B cell (primary cell): Measurements from ENCODE around the gene MRPL24. TPM values are rescaled to one million over a fixed set of nuclear protein-coding genes. Genes with fewer than 3 reads are reported as not detected.

Experiments
- ATAC-seq: fragments of 200-7000 bp; cut with Tn5 transposase; one replicate; pipeline ENCODE4 v1.10.0; 2021; ENCODE audit warnings: low read depth, mild to moderate bottlenecking, moderate number of reproducible peaks, moderate library complexity
- CTCF ChIA-PET: fragments of 350-600 bp; sonication (Branson Sonifier 250); formaldehyde crosslinking; loops from one replicate; lab custom pipeline; 2021; ENCODE audit warnings: antibody characterized with exemption, inconsistent platforms; lab: Charles Lee
- POLR2A ChIA-PET: fragments of 350-600 bp; sonication (Branson Sonifier 250); formaldehyde crosslinking; loops from one replicate; lab custom pipeline; 2021; ENCODE audit warnings: antibody characterized with exemption; lab: Charles Lee
- DNase-seq: peaks from one replicate; pipeline ENCODE4 v3.0.0; 2013
- H2AFZ ChIP-seq: 2 replicates; pipeline ENCODE4 v1.6.1; 2012; ENCODE audit warnings: mild to moderate bottlenecking, low read depth, low read length; ENCODE audit not compliant: insufficient read depth, poor library complexity, severe bottlenecking
- H3K27ac ChIP-seq, 2 donors: 1 replicate in 1 of 2; 2 replicates in 1 of 2; pipeline ENCODE4 v1.5.1; 2012 to 2013; ENCODE audit warnings: low read length in 2 of 2, mild to moderate bottlenecking in 2 of 2, moderate library complexity in 1 of 2
- H3K27me3 ChIP-seq, 4 experiments: fragments of 200-600 bp in 1 of 4; sonication (generic) in 1 of 4; replicated peaks in 1 of 4; 1 replicate in 2 of 4; 2 replicates in 2 of 4; pipeline versions ENCODE4 v1.6.1 to v1.7.0; 2013 to 2016; ENCODE audit warnings: low read length in 3 of 4, mild to moderate bottlenecking in 2 of 4, mixed read lengths in 1 of 4, moderate library complexity in 1 of 4; ENCODE audit not compliant: insufficient read depth in 4 of 4, control insufficient read depth in 3 of 4; ENCODE audit errors: control extremely low read depth in 1 of 4
- H3K36me3 ChIP-seq, 2 experiments: replicated peaks in 1 of 2; 1 replicate in 1 of 2; 2 replicates in 1 of 2; pipeline versions ENCODE4 v1.6.1 to v1.7.1; 2013; ENCODE audit warnings: low read length in 1 of 2; ENCODE audit not compliant: insufficient read depth in 2 of 2, control insufficient read depth in 1 of 2; ENCODE audit errors: control extremely low read depth in 1 of 2, extremely low read depth in 1 of 2
- H3K4me1 ChIP-seq, 2 donors: fragments of 200-600 bp in 1 of 2; sonication (generic) in 1 of 2; 1 replicate in 1 of 2; 2 replicates in 1 of 2; pipeline versions ENCODE4 v1.5.1 to v1.6.1; 2013 to 2017; ENCODE audit warnings: low read length in 2 of 2; ENCODE audit not compliant: control insufficient read depth in 2 of 2, insufficient read depth in 2 of 2
- H3K4me2 ChIP-seq: replicated peaks from 2 replicates; pipeline ENCODE3; 2012; ENCODE audit warnings: mild to moderate bottlenecking, low read depth, low read length; ENCODE audit not compliant: poor library complexity, severe bottlenecking
- H3K4me3 ChIP-seq, 5 experiments: fragments of 200-600 bp in 1 of 5; sonication (generic) in 1 of 5; 1 replicate in 3 of 5; 2 replicates in 2 of 5; pipeline versions ENCODE4 v1.5.1 to v1.7.0; 2011 to 2016; ENCODE audit warnings: low read length in 4 of 5, mild to moderate bottlenecking in 4 of 5, low read depth in 2 of 5, control low read depth in 1 of 5, moderate library complexity in 1 of 5; ENCODE audit not compliant: insufficient read depth in 1 of 5; ENCODE audit errors: control extremely low read depth in 1 of 5, extremely low read depth in 1 of 5
- H3K79me2 ChIP-seq: fragments of 200-600 bp; sonication (generic); one replicate; pipeline ENCODE4 v1.6.0; 2016; ENCODE audit warnings: low read length; ENCODE audit not compliant: control insufficient read depth, insufficient read depth
- H3K9ac ChIP-seq: fragments of 200-600 bp; sonication (generic); 2 replicates; pipeline ENCODE4 v1.6.1; 2017; ENCODE audit warnings: mild to moderate bottlenecking, low read length, moderate library complexity
- H3K9me3 ChIP-seq, 3 donors: one replicate each; pipeline versions ENCODE4 v1.6.1 to v1.7.1; 2013; ENCODE audit warnings: low read length in 2 of 3; ENCODE audit not compliant: control insufficient read depth in 2 of 3, insufficient read depth in 1 of 3; ENCODE audit errors: control extremely low read depth in 1 of 3
- H4K20me1 ChIP-seq: 2 replicates; pipeline ENCODE4 v1.6.0; 2012; ENCODE audit warnings: mild to moderate bottlenecking, low read length; ENCODE audit not compliant: insufficient read depth, control insufficient read depth, poor library complexity, severe bottlenecking
- H3K27ac Mint-ChIP-seq: one replicate; pipeline ENCODE4 v1.8.0; 2021; ENCODE audit warnings: mixed read lengths
- H3K27me3 Mint-ChIP-seq: one replicate; pipeline ENCODE4 v1.8.0; 2021; ENCODE audit warnings: mixed read lengths
- H3K4me1 Mint-ChIP-seq: one replicate; pipeline ENCODE4 v1.8.0; 2021; ENCODE audit warnings: mixed read lengths
- H3K4me3 Mint-ChIP-seq: one replicate; pipeline ENCODE4 v1.8.0; 2021; ENCODE audit warnings: mixed read lengths
- H3K9me3 Mint-ChIP-seq: one replicate; pipeline ENCODE4 v1.8.0; 2022; ENCODE audit warnings: mixed read lengths; ENCODE audit not compliant: insufficient read depth
- EZH2 ChIP-seq: IDR thresholded peaks from 2 replicates; pipeline ENCODE4 v1.6.1; 2012; ENCODE audit warnings: borderline replicate concordance, low read depth, mild to moderate bottlenecking, moderate library complexity, low read length; ENCODE audit not compliant: insufficient read depth, poor library complexity, severe bottlenecking
- WGBS: methylation state at CpG from one replicate; pipeline ENCODE4 v1.1.5; 2013; ENCODE audit warnings: missing lambda C conversion rate; ENCODE audit not compliant: insufficient coverage; 5-methylcytosine and 5-hydroxymethylcytosine counted together
- intact Hi-C: fragments of 100-400 bp; cut with micrococcal nuclease; formaldehyde crosslinking; loops from one replicate; pipeline ENCODE4 v1.10.0; 2022
- polyA plus RNA-seq: library from polyadenylated mRNA; depleted of rRNA; stranded (reverse); fragments of >200 nt; gene quantifications from 2 replicates; pipeline ENCODE4 v1.2.3, GENCODE V29; 2012
- total RNA-seq, 2 donors: library from RNA; stranded (reverse); fragments of 120-200 nt in 1 of 2; gene quantifications; 1 replicate in 1 of 2; 2 replicates in 1 of 2; pipeline versions ENCODE4 v1.2.3 to v1.2.4, GENCODE V29; 2013 to 2022
- TF ChIP-seq, protein P1 (sequence below): fragments of 200-600 bp; IDR thresholded peaks from one replicate; pipeline ENCODE4 v1.8.0; 2022; ENCODE audit warnings: antibody characterized with exemption, mild to moderate bottlenecking

Gene MRPL24
- total and polyA plus RNA-seq, 2 donors (not counting 1 experiment from before 2014, with no cell fraction given): 34.6 to 39.4 TPM

DNA sequence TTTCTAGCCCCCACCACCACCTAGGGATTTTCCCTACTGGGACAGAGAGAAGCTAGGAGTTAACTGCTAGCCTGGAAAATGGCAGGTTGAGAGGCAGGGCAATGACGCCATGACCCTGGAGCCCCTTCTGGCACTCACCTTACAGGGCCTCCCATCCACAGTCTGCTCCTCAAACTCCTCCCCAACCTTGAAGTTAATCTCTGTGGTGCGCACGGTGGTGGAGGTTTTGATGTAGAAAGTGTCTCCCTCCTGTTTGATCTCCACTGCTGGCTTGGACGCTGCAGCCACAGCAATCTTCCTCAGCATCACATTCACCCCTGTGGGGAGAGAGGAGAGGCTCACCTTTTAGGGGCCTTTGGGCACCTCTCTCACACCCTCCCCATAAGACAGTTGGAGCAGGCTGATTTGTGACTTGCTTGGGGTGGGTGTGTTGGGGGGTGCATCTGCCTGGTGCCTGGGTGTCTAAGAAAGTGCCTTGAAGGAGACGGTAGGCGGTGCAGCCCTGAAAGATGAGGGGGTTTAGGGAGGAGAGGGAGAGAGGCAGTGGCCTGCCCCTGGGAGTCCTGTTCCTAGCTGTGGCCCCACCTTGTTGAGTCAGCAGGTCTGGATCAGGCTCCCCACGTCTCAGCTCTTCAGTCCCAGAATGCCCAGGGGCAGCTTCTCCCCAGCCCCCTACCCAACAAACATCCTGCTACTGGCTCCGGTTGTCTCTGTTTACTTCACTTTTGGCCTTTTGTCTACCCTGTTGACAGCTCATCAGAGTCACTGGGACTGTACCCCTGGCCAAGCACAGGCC, 40.0 kb downstream of the MRPL24 start:
- DNase-seq: no peak
- Mint-ChIP-seq H3K4me3 (no peak overlapping the region), H3K27me3 (peaks cover 51% of the 10 kb centered on the region), H3K27ac (no peak overlapping the region), H3K4me1 (peaks cover 21% of the 10 kb centered on the region), H3K9me3 (no peaks in the 10 kb centered on the region)
- no peak for ATAC-seq
- H3K27ac ChIP-seq: no peak overlapping the region
- intact Hi-C loops: no loop called here
- peaks cover 0 to 3% (median 0%) of the 10 kb centered on the region in 3 donors for H3K9me3 ChIP-seq
- H3K4me1 ChIP-seq: peaks cover 18 to 22% of the 10 kb centered on the region in 2 donors
- CTCF ChIA-PET: interaction anchor here (1.2 kb wide), 2 partner anchors 11 to 13 kb away, joined by 3 to 10 read pairs; no protein-coding TSS in a partner anchor
- 81% methylated on average over 4 of the region's 8 CpGs for WGBS
- no peak overlapping the region for H3K4me3 ChIP-seq
- peaks cover 3 to 69% (median 36%) of the 10 kb centered on the region in 4 experiments for H3K27me3 ChIP-seq
- peaks cover 7% of the 10 kb centered on the region for H4K20me1 ChIP-seq
- no peaks in the 10 kb centered on the region for H3K79me2 ChIP-seq
- H3K36me3 ChIP-seq: no peaks in the 10 kb centered on the region
- H3K4me2 ChIP-seq: no peak overlapping the region
- no peak overlapping the region for H2AFZ ChIP-seq
- POLR2A ChIA-PET: no interaction called here
- no peak overlapping the region for H3K9ac ChIP-seq
- TF ChIP-seq EZH2: no peak
- TF ChIP-seq, protein P1, sequence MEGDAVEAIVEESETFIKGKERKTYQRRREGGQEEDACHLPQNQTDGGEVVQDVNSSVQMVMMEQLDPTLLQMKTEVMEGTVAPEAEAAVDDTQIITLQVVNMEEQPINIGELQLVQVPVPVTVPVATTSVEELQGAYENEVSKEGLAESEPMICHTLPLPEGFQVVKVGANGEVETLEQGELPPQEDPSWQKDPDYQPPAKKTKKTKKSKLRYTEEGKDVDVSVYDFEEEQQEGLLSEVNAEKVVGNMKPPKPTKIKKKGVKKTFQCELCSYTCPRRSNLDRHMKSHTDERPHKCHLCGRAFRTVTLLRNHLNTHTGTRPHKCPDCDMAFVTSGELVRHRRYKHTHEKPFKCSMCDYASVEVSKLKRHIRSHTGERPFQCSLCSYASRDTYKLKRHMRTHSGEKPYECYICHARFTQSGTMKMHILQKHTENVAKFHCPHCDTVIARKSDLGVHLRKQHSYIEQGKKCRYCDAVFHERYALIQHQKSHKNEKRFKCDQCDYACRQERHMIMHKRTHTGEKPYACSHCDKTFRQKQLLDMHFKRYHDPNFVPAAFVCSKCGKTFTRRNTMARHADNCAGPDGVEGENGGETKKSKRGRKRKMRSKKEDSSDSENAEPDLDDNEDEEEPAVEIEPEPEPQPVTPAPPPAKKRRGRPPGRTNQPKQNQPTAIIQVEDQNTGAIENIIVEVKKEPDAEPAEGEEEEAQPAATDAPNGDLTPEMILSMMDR: no peak

DNA sequence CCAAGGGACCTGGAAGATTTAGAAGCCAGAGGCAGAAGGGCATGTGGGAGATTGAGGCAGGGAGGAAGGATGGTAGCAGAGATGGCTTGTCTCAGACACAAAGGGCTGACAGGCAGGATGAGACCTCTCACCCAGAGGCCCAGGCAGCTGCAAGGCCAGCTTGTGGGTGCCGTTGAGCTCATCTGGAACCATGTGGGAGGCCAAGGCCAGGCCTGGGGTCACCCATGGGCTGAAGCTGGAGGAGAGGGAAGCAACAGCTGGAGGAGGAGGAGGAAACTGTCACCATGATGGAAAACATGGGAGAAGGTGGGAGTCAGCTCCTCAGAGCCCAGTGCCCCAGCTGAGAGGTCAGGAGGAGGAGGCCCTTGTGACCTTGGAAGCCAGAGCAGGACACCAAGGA, 41.9 kb downstream of the MRPL24 start:
- Mint-ChIP-seq H3K4me1 (peaks cover 3% of the 10 kb centered on the region), H3K27ac (peak overlapping the region; percentile 41), H3K4me3 (no peak overlapping the region), H3K9me3 (no peaks in the 10 kb centered on the region), H3K27me3 (peaks cover 51% of the 10 kb centered on the region)
- H3K27ac ChIP-seq: no peak overlapping the region
- H3K9me3 ChIP-seq: peaks cover 0 to 3% (median 0%) of the 10 kb centered on the region in 3 donors
- H4K20me1 ChIP-seq: no peaks in the 10 kb centered on the region
- DNase-seq: no peak
- H3K27me3 ChIP-seq: peaks cover 2 to 58% (median 27%) of the 10 kb centered on the region in 4 experiments
- no peak overlapping the region for H3K4me2 ChIP-seq
- no peaks in the 10 kb centered on the region for H3K36me3 ChIP-seq
- ChIA-PET POLR2A (no interaction called here), CTCF (interaction anchor here (0.7 to 3.4 kb wide), 3 partner anchors 9 to 26 kb away, joined by 3 to 12 read pairs (median 3); no protein-coding TSS in a partner anchor)
- ATAC-seq: no peak
- TF ChIP-seq, protein P1: no peak
- no peak for TF ChIP-seq EZH2
- H2AFZ ChIP-seq: no peak overlapping the region
- WGBS: 83% methylated on average over 1 of the region's 1 CpG
- intact Hi-C loops: no loop called here
- H3K4me1 ChIP-seq: peaks cover 0 to 3% of the 10 kb centered on the region in 2 donors
- H3K9ac ChIP-seq: no peak overlapping the region
- no peak overlapping the region for H3K4me3 ChIP-seq
- H3K79me2 ChIP-seq: no peaks in the 10 kb centered on the region
